DOHH2 (cell line): ENCODE measurements around the gene KIAA1549.

Experiments used
- H3F3A ChIP-seq: fragments of 200-600 bp; sonication (generic), shearing (Covaris generic); 2 replicates; pipeline ENCODE4 v1.6.0; 2016; ENCODE audit warnings: antibody characterized with exemption, mild to moderate bottlenecking; ENCODE audit not compliant: control insufficient read depth, insufficient read depth
- H3K27ac ChIP-seq: fragments of 200-600 bp; sonication (generic); 2 replicates; pipeline ENCODE4 v1.5.1; 2014; ENCODE audit warnings: low read depth, mild to moderate bottlenecking, low read length, moderate library complexity
- H3K27me3 ChIP-seq: fragments of 200-600 bp; sonication (generic); 2 replicates; pipeline ENCODE4 v1.6.1; 2014; ENCODE audit warnings: mild to moderate bottlenecking, low read length, mixed read lengths; ENCODE audit not compliant: control insufficient read depth
- H3K36me3 ChIP-seq: fragments of 200-600 bp; sonication (generic); 2 replicates; pipeline ENCODE4 v1.6.1; 2014; ENCODE audit warnings: mild to moderate bottlenecking, low read length, moderate library complexity, mixed read lengths; ENCODE audit not compliant: control insufficient read depth
- H3K4me1 ChIP-seq: fragments of 200-600 bp; sonication (generic); 2 replicates; pipeline ENCODE4 v1.6.1; 2014; ENCODE audit warnings: mild to moderate bottlenecking, low read length, mixed read lengths; ENCODE audit not compliant: control insufficient read depth
- H3K4me2 ChIP-seq: fragments of 200-600 bp; sonication (generic); 2 replicates; pipeline ENCODE4 v1.6.0; 2014; ENCODE audit warnings: mild to moderate bottlenecking, low read length, moderate library complexity
- H3K4me3 ChIP-seq: fragments of 200-600 bp; sonication (generic); 2 replicates; pipeline ENCODE4 v1.5.1; 2014; ENCODE audit warnings: mild to moderate bottlenecking, low read length, mixed read lengths
- H3K79me2 ChIP-seq: fragments of 200-600 bp; sonication (generic); 2 replicates; pipeline ENCODE4 v1.6.1; 2014; ENCODE audit warnings: mild to moderate bottlenecking, low read length, mixed read lengths; ENCODE audit not compliant: control insufficient read depth
- H3K9me2 ChIP-seq: fragments of 200-600 bp; sonication (generic); replicated peaks from 2 replicates; pipeline ENCODE4 v1.6.1; 2014; ENCODE audit warnings: mild to moderate bottlenecking, low read length, mixed read lengths; ENCODE audit not compliant: control insufficient read depth
- H3K9me3 ChIP-seq: fragments of 200-600 bp; sonication (generic); 2 replicates; pipeline ENCODE4 v1.6.1; 2014; ENCODE audit warnings: antibody characterized with exemption, low read length, mixed read lengths; ENCODE audit not compliant: control insufficient read depth, insufficient read depth
- H4K20me1 ChIP-seq: fragments of 200-600 bp; sonication (generic); 2 replicates; pipeline ENCODE4 v1.6.0; 2014; ENCODE audit warnings: low read depth, mild to moderate bottlenecking, antibody characterized with exemption, low read length, moderate library complexity; ENCODE audit not compliant: control insufficient read depth, insufficient read depth
- CTCF ChIP-seq: fragments of 200-600 bp; sonication (generic); IDR thresholded peaks from one replicate; pipeline ENCODE4 v1.5.1; 2014; ENCODE audit warnings: antibody characterized with exemption, mild to moderate bottlenecking, low read depth, low read length; ENCODE audit not compliant: poor library complexity, severe bottlenecking
- EZH2phosphoT487 ChIP-seq: fragments of 200-600 bp; sonication (generic); IDR thresholded peaks from 2 replicates; pipeline ENCODE4 v1.6.1; 2017; ENCODE audit warnings: borderline replicate concordance, mild to moderate bottlenecking, antibody characterized with exemption, low read length, moderate library complexity, mixed read lengths

Gene KIAA1549

GRCh38 chr7:138867744-138868143, 113.4 kb downstream of the KIAA1549 start:
- Histone ChIP-seq H3K4me2 (no peak overlapping the region), H3K9me3 (no peaks in the 10 kb centered on the region), H3K4me1 (0 out of 2 replicates have a peak, but pooled peaks cover 3% of the 10 kb centered on the region), H3K79me2 (no peaks in the 10 kb centered on the region), H3K27me3 (peaks cover 4% of the 10 kb centered on the region; the same call in 1 of the 2 replicates), H3K27ac (no peak overlapping the region), H3K9me2 (no peaks in the 10 kb centered on the region), H3F3A (no peaks in the 10 kb centered on the region), H3K4me3 (no peak overlapping the region), H4K20me1 (no peaks in the 10 kb centered on the region), H3K36me3 (no peaks in the 10 kb centered on the region)
- TF ChIP-seq CTCF (no peak), EZH2phosphoT487 (no peak)

GRCh38 chr7:138866353-138866752, 114.8 kb downstream of the KIAA1549 start:
- Histone ChIP-seq H3K9me2 (no peaks in the 10 kb centered on the region), H3K27ac (no peak overlapping the region), H3K4me3 (no peak overlapping the region), H4K20me1 (no peaks in the 10 kb centered on the region), H3F3A (no peaks in the 10 kb centered on the region), H3K4me2 (no peak overlapping the region), H3K9me3 (no peaks in the 10 kb centered on the region), H3K79me2 (no peaks in the 10 kb centered on the region), H3K36me3 (no peaks in the 10 kb centered on the region), H3K27me3 (no peaks in the 10 kb centered on the region), H3K4me1 (0 out of 2 replicates have a peak, but pooled peaks cover 3% of the 10 kb centered on the region)
- TF ChIP-seq EZH2phosphoT487 (no peak), CTCF (no peak)

GRCh38 chr7:138865843-138866242, 115.3 kb downstream of the KIAA1549 start:
- H3K4me3 ChIP-seq, result no peak overlapping the region
- no peaks in the 10 kb centered on the region for H3K9me3 ChIP-seq
- no peaks in the 10 kb centered on the region for H3K36me3 ChIP-seq
- TF ChIP-seq CTCF (peak; percentile 75), EZH2phosphoT487 (no peak)
- H3F3A ChIP-seq, result no peaks in the 10 kb centered on the region
- no peaks in the 10 kb centered on the region for H3K27me3 ChIP-seq
- H3K9me2 ChIP-seq, result no peaks in the 10 kb centered on the region
- no peaks in the 10 kb centered on the region for H4K20me1 ChIP-seq
- 0 out of 2 replicates have a peak, but pooled peaks cover 3% of the 10 kb centered on the region for H3K4me1 ChIP-seq
- H3K4me2 ChIP-seq, result no peak overlapping the region
- H3K79me2 ChIP-seq, result no peaks in the 10 kb centered on the region
- H3K27ac ChIP-seq, result no peak overlapping the region

- Histone ChIP-seq H3F3A (no peaks in the 10 kb centered on the region), H3K27me3 (no peaks in the 10 kb centered on the region), H3K79me2 (no peaks in the 10 kb centered on the region), H3K4me1 (0 out of 2 replicates have a peak, but pooled peaks cover 3% of the 10 kb centered on the region), H3K36me3 (no peaks in the 10 kb centered on the region), H3K9me2 (no peaks in the 10 kb centered on the region), H3K27ac (no peak overlapping the region), H4K20me1 (no peaks in the 10 kb centered on the region), H3K9me3 (no peaks in the 10 kb centered on the region), H3K4me2 (no peak overlapping the region), H3K4me3 (no peak overlapping the region)
- no peak for TF ChIP-seq CTCF
- no peak for TF ChIP-seq EZH2phosphoT487
Observed at GRCh38 chr7:138864667-138865066, 116.5 kb downstream of the KIAA1549 start.
